ENCODE data around the gene DHRS7C. TPM values are rescaled to one million over a fixed set of nuclear protein-coding genes. Genes with fewer than 3 reads are reported as not detected.

DHRS7C gene
- total and polyA plus RNA-seq, 2 of the 13 experiments (the other 11 are each of a cell fraction or from before 2014, with no cell fraction given), result not detected

DNA sequence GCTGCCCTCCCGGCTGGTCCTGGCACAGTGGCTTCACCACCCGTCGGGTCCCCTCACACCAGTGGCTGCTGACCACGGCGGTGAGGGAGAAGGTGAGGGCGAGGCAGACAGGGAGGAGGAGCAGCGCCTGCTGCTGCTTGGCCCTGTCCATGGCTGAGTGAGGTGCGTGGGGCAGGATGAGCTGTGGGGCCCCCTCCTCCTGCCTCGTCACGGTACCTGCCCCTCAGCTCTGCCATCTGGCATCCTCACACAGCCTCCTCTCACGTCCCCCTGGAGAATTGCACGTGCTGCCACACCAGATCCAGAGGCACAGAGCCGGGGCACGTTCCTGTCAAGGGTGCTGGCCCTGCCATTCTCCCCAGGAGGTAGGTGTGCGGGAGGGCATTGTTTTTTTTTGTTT, 30.5 kb upstream of the DHRS7C start, which contains the start of gene GSG1L2:
GSG1L2 (minus strand) TSS at position 159 of the 400 bp plus-strand sequence; CDS start at position 151, 8 bp downstream.
- ChIA-PET CTCF (ENCODE audit: low intra/inter-chr PET ratio, low total read pairs) (no interaction called here), POLR2A (no interaction called here)
- TF ChIP-seq ZNF614 (CRISPR knock-in tag; IDR thresholded peaks at IDR 0.05; ENCODE audit: borderline replicate concordance), result no peak
- TF ChIP-seq, protein P1, sequence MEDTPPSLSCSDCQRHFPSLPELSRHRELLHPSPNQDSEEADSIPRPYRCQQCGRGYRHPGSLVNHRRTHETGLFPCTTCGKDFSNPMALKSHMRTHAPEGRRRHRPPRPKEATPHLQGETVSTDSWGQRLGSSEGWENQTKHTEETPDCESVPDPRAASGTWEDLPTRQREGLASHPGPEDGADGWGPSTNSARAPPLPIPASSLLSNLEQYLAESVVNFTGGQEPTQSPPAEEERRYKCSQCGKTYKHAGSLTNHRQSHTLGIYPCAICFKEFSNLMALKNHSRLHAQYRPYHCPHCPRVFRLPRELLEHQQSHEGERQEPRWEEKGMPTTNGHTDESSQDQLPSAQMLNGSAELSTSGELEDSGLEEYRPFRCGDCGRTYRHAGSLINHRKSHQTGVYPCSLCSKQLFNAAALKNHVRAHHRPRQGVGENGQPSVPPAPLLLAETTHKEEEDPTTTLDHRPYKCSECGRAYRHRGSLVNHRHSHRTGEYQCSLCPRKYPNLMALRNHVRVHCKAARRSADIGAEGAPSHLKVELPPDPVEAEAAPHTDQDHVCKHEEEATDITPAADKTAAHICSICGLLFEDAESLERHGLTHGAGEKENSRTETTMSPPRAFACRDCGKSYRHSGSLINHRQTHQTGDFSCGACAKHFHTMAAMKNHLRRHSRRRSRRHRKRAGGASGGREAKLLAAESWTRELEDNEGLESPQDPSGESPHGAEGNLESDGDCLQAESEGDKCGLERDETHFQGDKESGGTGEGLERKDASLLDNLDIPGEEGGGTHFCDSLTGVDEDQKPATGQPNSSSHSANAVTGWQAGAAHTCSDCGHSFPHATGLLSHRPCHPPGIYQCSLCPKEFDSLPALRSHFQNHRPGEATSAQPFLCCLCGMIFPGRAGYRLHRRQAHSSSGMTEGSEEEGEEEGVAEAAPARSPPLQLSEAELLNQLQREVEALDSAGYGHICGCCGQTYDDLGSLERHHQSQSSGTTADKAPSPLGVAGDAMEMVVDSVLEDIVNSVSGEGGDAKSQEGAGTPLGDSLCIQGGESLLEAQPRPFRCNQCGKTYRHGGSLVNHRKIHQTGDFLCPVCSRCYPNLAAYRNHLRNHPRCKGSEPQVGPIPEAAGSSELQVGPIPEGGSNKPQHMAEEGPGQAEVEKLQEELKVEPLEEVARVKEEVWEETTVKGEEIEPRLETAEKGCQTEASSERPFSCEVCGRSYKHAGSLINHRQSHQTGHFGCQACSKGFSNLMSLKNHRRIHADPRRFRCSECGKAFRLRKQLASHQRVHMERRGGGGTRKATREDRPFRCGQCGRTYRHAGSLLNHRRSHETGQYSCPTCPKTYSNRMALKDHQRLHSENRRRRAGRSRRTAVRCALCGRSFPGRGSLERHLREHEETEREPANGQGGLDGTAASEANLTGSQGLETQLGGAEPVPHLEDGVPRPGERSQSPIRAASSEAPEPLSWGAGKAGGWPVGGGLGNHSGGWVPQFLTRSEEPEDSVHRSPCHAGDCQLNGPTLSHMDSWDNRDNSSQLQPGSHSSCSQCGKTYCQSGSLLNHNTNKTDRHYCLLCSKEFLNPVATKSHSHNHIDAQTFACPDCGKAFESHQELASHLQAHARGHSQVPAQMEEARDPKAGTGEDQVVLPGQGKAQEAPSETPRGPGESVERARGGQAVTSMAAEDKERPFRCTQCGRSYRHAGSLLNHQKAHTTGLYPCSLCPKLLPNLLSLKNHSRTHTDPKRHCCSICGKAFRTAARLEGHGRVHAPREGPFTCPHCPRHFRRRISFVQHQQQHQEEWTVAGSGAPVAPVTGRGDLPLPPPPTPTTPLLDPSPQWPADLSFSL (CRISPR knock-in tag; IDR thresholded peaks at IDR 0.05), result no peak
- no peak for TF ChIP-seq EED (CRISPR knock-in tag; IDR thresholded peaks at IDR 0.05)
- no peak for TF ChIP-seq MBD4 (IDR thresholded peaks at IDR 0.05; ENCODE audit: borderline replicate concordance, low read length)
- no peak for TF ChIP-seq ZKSCAN8 (CRISPR knock-in tag; IDR thresholded peaks at IDR 0.05; ENCODE audit: borderline replicate concordance)
- no peak within 1 kb of the TSS for H3K4me3 ChIP-seq (replicated peaks in 1 of 3; ENCODE audit: insufficient read depth in 1 of 3, low read depth in 2 of 3, low read length in 3 of 3)
- intact Hi-C loops (cut with micrococcal nuclease; ENCODE audit: unreplicated experiment) (no loop called here), in situ Hi-C loops (cut with HindIII; ENCODE audit: extremely low pct_ligation_motif_present, low pct_unique_long_range_greater_than_20kb) (no loop called here)
- no peaks in the 10 kb centered on the region for H4K20me1 ChIP-seq (ENCODE audit: insufficient read depth, low read length)
- 25% methylated on average over 9 of the region's 15 CpGs for WGBS (ENCODE audit: low lambda C conversion rate)
- ATAC-seq, result no peak
- no peak within 1 kb of the TSS for H3K9ac ChIP-seq (ENCODE audit: insufficient read depth, low read depth, low read length)
- H3K27ac ChIP-seq (ENCODE audit: extremely low read length, insufficient read depth, low read length), result no peak within 1 kb of the TSS
- H3K4me2 ChIP-seq (ENCODE audit: low read depth, low read length), result no peak within 1 kb of the TSS
- H2AFZ ChIP-seq (ENCODE audit: low read length), result no peak within 1 kb of the TSS
- no peak for DNase-seq (ENCODE audit: low spot score)
- no TSS peak for BruUV-seq (replicated peaks)
- H3K9me3 ChIP-seq (ENCODE audit: low read length), result no peaks in the 10 kb centered on the region
- no peaks in the 10 kb centered on the region for H3K4me1 ChIP-seq (ENCODE audit: insufficient read depth, low read length)
- no peaks in the 10 kb centered on the region for H3K36me3 ChIP-seq (replicated peaks in 1 of 2; ENCODE audit: control insufficient read depth in 1 of 2, insufficient read depth in 2 of 2, low read length in 2 of 2)
- FAIRE-seq, result no peak
- peaks cover 3 to 14% of the 10 kb centered on the region in 2 experiments for H3K27me3 ChIP-seq (ENCODE audit: control insufficient read depth in 1 of 2, insufficient read depth in 2 of 2, low read length in 2 of 2)
- no peaks in the 10 kb centered on the region for H3K79me2 ChIP-seq (ENCODE audit: insufficient read depth, low read length)
